Keratinocyte (primary cell): ENCODE results near the gene KCNK18. TPM values are rescaled to one million over a fixed set of nuclear protein-coding genes. Genes with fewer than 3 reads are reported as not detected.

Experiments
- DNase-seq: peaks from one replicate; pipeline ENCODE4 v3.0.0-alpha.2; 2011; ENCODE audit warnings: low read depth, missing footprints, low spot score
- FAIRE-seq: peaks from 2 replicates; lab custom pipeline; 2011; peaks lifted over from hg19 to GRCh38; lab: Jason Lieb, UNC
- H2AFZ ChIP-seq: 2 replicates; pipeline ENCODE4 v1.6.0; 2012; ENCODE audit warnings: low read length, control low read depth, inconsistent platforms; ENCODE audit not compliant: control insufficient read depth
- H3K27ac ChIP-seq: 2 replicates; pipeline ENCODE4 v1.5.1; 2011; ENCODE audit warnings: low read length; ENCODE audit not compliant: control insufficient read depth, insufficient read depth
- H3K27me3 ChIP-seq: 3 replicates; pipeline ENCODE4 v1.6.0; 2011; ENCODE audit warnings: low read length; ENCODE audit not compliant: control insufficient read depth, insufficient read depth; ENCODE audit errors: extremely low read depth
- H3K36me3 ChIP-seq, 2 experiments: 2 replicates in 1 of 2; 3 replicates in 1 of 2; pipeline ENCODE4 v1.5.1; 2011; ENCODE audit warnings: low read length in 2 of 2, mild to moderate bottlenecking in 1 of 2; ENCODE audit not compliant: control insufficient read depth in 2 of 2, insufficient read depth in 2 of 2; ENCODE audit errors: extremely low read depth in 1 of 2
- H3K4me1 ChIP-seq: 3 replicates; pipeline ENCODE4 v1.5.1; 2011; ENCODE audit warnings: low read length; ENCODE audit not compliant: control insufficient read depth, insufficient read depth; ENCODE audit errors: extremely low read depth
- H3K4me2 ChIP-seq: 3 replicates; pipeline ENCODE4 v1.6.0; 2011; ENCODE audit warnings: low read depth, low read length; ENCODE audit not compliant: control insufficient read depth, insufficient read depth; ENCODE audit errors: extremely low read depth
- H3K4me3 ChIP-seq, 3 experiments: fragments of 200-600 bp in 1 of 3; sonication (generic) in 1 of 3; 2 replicates in 2 of 3; 3 replicates in 1 of 3; pipeline ENCODE4 v1.5.1; 2011 to 2016; ENCODE audit warnings: low read length in 3 of 3, mild to moderate bottlenecking in 3 of 3, control low read depth in 2 of 3, inconsistent platforms in 1 of 3, low read depth in 1 of 3, mixed read lengths in 1 of 3, mixed run types in 1 of 3, moderate library complexity in 1 of 3; ENCODE audit not compliant: control insufficient read depth in 2 of 3, insufficient read depth in 2 of 3; ENCODE audit errors: extremely low read depth in 1 of 3
- H3K79me2 ChIP-seq: 2 replicates; pipeline ENCODE4 v1.6.0; 2012; ENCODE audit warnings: low read length; ENCODE audit not compliant: control insufficient read depth, insufficient read depth
- H3K9ac ChIP-seq: 3 replicates; pipeline ENCODE4 v1.6.0; 2011; ENCODE audit warnings: low read length; ENCODE audit not compliant: control insufficient read depth, insufficient read depth; ENCODE audit errors: extremely low read depth
- H3K9me1 ChIP-seq: 3 replicates; pipeline ENCODE4 v1.6.0; 2011; ENCODE audit warnings: low read length; ENCODE audit not compliant: control insufficient read depth, insufficient read depth; ENCODE audit errors: extremely low read depth
- H3K9me3 ChIP-seq: 2 replicates; pipeline ENCODE4 v1.5.1; 2012; ENCODE audit warnings: low read depth, low read length; ENCODE audit not compliant: control insufficient read depth
- H4K20me1 ChIP-seq: 3 replicates; pipeline ENCODE4 v1.6.0; 2011; ENCODE audit warnings: low read length; ENCODE audit not compliant: control insufficient read depth, insufficient read depth; ENCODE audit errors: extremely low read depth
- EZH2 ChIP-seq: IDR thresholded peaks from one replicate; pipeline ENCODE4 v1.6.1; 2012; ENCODE audit warnings: inconsistent platforms, mild to moderate bottlenecking, low read length, moderate library complexity
- dilution Hi-C: fragments of 300-500 bp; cut with MboI; formaldehyde crosslinking; loops from one replicate; pipeline ENCODE4 v1.7.0; 2020; ENCODE audit warnings: low sequenced_read_pairs; ENCODE audit not compliant: extremely low pct_ligation_motif_present
- polyA plus RNA-seq, 5 experiments: library from polyadenylated mRNA; depleted of rRNA in 3 of 5; stranded (reverse) in 3 of 5; stranded (forward) in 1 of 5; unstranded in 1 of 5; fragments of >200 nt; gene quantifications; 1 replicate in 1 of 5; 2 replicates in 3 of 5; 3 replicates in 1 of 5; pipeline versions ENCODE4 v1.2.1 to v1.2.3, GENCODE V29; 2011 to 2012; ENCODE audit warnings: missing spikeins in 2 of 5, low read depth in 1 of 5, low replicate concordance in 1 of 5
- TF ChIP-seq, protein P1 (sequence below), 3 experiments: IDR thresholded peaks in 1 of 3; conservative IDR thresholded peaks in 1 of 3; optimal IDR thresholded peaks in 1 of 3; 2 replicates in 2 of 3; 3 replicates in 1 of 3; pipeline versions ENCODE3 to v1.5.1; 2011; ENCODE audit warnings: low read length in 3 of 3, mild to moderate bottlenecking in 3 of 3, moderate library complexity in 2 of 3, control low read depth in 1 of 3, inconsistent platforms in 1 of 3; ENCODE audit not compliant: insufficient read depth in 2 of 3; ENCODE audit errors: extremely low read depth in 1 of 3

Gene KCNK18
- polyA plus RNA-seq, 1 donor (not counting 4 experiments of a cell fraction or from before 2014, with no cell fraction given), result not detected

DNA sequence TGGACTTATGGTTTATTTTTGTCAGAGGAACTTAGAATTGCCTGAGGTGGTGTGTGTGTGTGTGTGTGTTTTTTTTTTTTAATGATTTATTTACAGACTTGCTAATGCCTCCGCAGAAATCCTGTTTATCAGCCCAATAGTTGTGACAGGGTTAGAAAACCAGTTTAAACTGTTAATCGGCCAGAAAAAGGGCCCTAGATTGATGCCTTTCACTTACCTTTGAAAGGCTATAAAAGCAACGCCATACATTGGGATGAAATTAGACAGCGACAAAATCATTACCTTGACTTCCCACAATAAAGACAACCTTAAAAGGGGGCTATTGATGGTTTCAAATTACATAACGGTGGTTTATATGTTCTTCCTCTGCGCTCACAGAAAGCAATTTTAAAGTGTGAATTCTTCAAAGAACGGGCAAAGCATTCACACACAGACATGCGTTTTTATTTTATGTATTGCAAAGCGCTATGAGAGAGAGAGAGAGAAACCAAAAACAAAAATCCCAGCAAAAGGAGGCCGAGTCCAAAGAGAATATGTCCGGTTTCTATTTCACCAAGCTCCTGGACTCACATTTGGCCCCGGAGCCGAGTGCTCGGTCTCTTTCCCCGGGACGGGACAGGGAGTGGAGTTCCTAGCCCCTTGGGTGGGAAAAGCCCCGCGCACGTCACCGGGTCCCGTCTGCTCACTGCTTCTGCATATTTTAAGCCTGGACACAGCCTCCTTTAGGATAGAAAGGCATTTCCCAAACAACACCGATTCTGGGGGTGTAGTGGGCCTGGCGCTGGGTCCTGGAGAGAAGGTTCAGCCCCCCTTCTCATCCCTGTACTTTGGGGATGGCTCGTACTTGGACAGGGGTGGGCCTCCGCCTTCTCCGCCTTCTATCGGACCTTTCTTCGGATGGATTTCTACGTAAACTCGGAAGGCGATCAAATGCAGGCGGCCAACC, 32.4 kb upstream of the KCNK18 start:
- TF ChIP-seq, protein P1, sequence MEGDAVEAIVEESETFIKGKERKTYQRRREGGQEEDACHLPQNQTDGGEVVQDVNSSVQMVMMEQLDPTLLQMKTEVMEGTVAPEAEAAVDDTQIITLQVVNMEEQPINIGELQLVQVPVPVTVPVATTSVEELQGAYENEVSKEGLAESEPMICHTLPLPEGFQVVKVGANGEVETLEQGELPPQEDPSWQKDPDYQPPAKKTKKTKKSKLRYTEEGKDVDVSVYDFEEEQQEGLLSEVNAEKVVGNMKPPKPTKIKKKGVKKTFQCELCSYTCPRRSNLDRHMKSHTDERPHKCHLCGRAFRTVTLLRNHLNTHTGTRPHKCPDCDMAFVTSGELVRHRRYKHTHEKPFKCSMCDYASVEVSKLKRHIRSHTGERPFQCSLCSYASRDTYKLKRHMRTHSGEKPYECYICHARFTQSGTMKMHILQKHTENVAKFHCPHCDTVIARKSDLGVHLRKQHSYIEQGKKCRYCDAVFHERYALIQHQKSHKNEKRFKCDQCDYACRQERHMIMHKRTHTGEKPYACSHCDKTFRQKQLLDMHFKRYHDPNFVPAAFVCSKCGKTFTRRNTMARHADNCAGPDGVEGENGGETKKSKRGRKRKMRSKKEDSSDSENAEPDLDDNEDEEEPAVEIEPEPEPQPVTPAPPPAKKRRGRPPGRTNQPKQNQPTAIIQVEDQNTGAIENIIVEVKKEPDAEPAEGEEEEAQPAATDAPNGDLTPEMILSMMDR (optimal IDR thresholded peaks at IDR 0.05 in 1 of 3, IDR thresholded peaks at IDR 0.05 in 1 of 3, conservative IDR thresholded peaks at IDR 0.05 in 1 of 3; ENCODE audit: extremely low read depth in 1 of 3, insufficient read depth in 2 of 3, low read length in 3 of 3), result no peak
- peak; percentile 71 for TF ChIP-seq EZH2
- FAIRE-seq (no peak), DNase-seq (no peak)
- dilution Hi-C loops, result no loop called here
- no peak overlapping the region for H2AFZ ChIP-seq
- no peaks in the 10 kb centered on the region for H3K36me3 ChIP-seq
- no peaks in the 10 kb centered on the region for H3K9me1 ChIP-seq
- H3K4me3 ChIP-seq, result peak overlapping the region in 2 of 3 experiments; percentile 25 to 49
- H3K4me2 ChIP-seq, result peak overlapping the region; percentile 66
- peaks cover 10% of the 10 kb centered on the region for H3K4me1 ChIP-seq
- peaks cover 3% of the 10 kb centered on the region for H4K20me1 ChIP-seq
- H3K9ac ChIP-seq, result no peak overlapping the region
- H3K9me3 ChIP-seq, result no peaks in the 10 kb centered on the region
- H3K27ac ChIP-seq, result no peak overlapping the region
- peaks cover 98% of the 10 kb centered on the region for H3K27me3 ChIP-seq
- H3K79me2 ChIP-seq, result no peaks in the 10 kb centered on the region

DNA sequence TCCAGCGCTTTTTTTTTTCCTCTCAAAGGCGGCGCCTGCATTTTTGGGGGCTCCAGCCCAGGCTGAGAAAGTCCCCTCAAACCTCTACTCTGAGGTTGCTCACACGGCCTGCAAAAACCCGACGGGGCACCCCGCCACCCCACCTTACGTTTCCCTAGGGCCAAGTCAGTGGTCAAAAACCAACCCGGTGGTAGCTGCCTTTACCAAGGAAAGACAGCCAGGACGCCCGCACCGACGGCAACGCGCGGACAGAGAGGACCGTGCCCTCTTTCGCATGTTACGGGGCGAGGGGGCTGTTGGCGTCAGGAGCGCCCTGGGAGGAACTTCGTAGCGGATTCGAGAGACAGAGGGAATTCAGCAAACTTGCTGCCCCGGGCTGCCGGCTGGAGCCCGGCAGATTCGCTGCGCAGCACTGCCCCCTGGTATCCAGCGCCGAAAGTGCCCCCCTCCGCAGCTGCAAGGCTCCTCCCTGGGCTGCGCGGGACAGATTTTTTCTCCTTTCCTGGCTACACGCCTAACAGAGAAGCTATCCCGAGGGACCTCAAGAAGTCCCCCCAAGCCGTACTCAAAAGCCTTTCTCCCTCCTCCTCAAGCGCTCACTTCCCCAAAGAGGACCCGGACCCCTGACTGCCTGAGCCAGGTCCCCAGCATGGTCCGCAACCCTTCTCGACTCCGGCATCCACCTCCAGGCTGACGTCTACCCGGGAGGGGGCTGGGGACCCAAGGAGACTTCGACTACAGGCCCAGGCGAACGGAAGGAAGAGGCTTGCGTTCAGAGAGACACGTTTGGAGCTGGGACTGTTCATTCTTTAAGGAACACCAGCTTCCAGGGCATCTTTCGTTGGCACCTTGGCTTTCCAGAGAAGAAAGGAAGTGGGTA, 31.5 kb upstream of the KCNK18 start:
- H3K4me3 ChIP-seq, result peak overlapping the region in 2 of 3 experiments; percentile 25 to 49
- H3K4me2 ChIP-seq, result peak overlapping the region; percentile 66
- no peak overlapping the region for H3K9ac ChIP-seq
- dilution Hi-C loops, result no loop called here
- H3K9me3 ChIP-seq, result no peaks in the 10 kb centered on the region
- no peaks in the 10 kb centered on the region for H3K9me1 ChIP-seq
- no peak for DNase-seq
- H3K36me3 ChIP-seq, result no peaks in the 10 kb centered on the region
- peaks cover 10% of the 10 kb centered on the region for H3K4me1 ChIP-seq
- TF ChIP-seq, protein P1 (optimal IDR thresholded peaks at IDR 0.05 in 1 of 3, IDR thresholded peaks at IDR 0.05 in 1 of 3, conservative IDR thresholded peaks at IDR 0.05 in 1 of 3; ENCODE audit: extremely low read depth in 1 of 3, insufficient read depth in 2 of 3, low read length in 3 of 3), result peak; percentile 61 to 86 (median 78)
- TF ChIP-seq EZH2, result peak; percentile 86
- no peak overlapping the region for H3K27ac ChIP-seq
- H3K79me2 ChIP-seq, result no peaks in the 10 kb centered on the region
- peaks cover 3% of the 10 kb centered on the region for H4K20me1 ChIP-seq
- peaks cover 94% of the 10 kb centered on the region for H3K27me3 ChIP-seq
- no peak for FAIRE-seq
- no peak overlapping the region for H2AFZ ChIP-seq
